Measurements from ENCODE around the gene EMSY. TPM values are rescaled to one million over a fixed set of nuclear protein-coding genes. Genes with fewer than 3 reads are reported as not detected.

EMSY gene
- total and polyA plus RNA-seq, 2 donors (not counting 1 experiment from before 2014, with no cell fraction given) = 27.4 to 59.7 TPM

DNA sequence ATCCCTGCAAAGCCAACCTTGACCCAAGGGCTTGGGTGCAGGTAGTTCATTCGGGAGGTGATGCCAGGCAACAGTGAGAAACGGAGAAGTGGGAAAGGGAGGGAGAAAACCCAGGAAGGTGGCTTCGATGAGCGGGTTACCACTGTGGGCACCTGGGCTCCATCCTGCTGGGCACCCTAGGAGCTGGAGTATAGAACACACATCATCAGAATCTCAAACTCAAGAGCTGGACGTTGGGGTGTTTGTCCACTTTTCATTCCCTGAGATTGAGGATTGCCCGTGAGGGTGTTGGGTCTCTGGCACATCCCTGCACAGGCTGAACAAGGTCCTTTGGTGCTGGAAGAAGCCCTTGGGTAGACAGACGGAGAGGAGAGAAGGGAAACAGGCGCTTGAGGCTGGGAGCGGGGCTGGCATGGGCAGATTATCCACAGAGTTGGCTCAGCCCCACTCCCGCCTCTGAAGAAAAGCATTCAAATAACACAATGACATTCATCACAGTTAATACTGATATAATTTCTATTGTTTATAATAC is 155.4 kb downstream of the EMSY start:
- H3K27ac Mint-ChIP-seq = no peak overlapping the region
- Histone ChIP-seq H3K4me3 (ENCODE audit: control extremely low read depth in 1 of 5, extremely low read depth in 1 of 5, insufficient read depth in 1 of 5, low read depth in 2 of 5, low read length in 4 of 5) (no peak overlapping the region), H3K4me1 (ENCODE audit: control insufficient read depth in 2 of 2, insufficient read depth in 2 of 2, low read length in 2 of 2) (peaks cover 0 to 4% of the 10 kb centered on the region in 2 donors), H3K4me2 (replicated peaks; ENCODE audit: low read depth, low read length, poor library complexity, severe bottlenecking) (no peak overlapping the region), H3K27me3 (replicated peaks in 1 of 4; ENCODE audit: control extremely low read depth in 1 of 4, control insufficient read depth in 3 of 4, insufficient read depth in 4 of 4, low read length in 3 of 4) (peaks cover 0 to 20% (median 2%) of the 10 kb centered on the region in 4 experiments), H3K9me3 (ENCODE audit: control extremely low read depth in 1 of 3, control insufficient read depth in 2 of 3, insufficient read depth in 1 of 3, low read length in 2 of 3) (no peaks in the 10 kb centered on the region), H3K36me3 (replicated peaks in 1 of 2; ENCODE audit: control extremely low read depth in 1 of 2, control insufficient read depth in 1 of 2, extremely low read depth in 1 of 2, insufficient read depth in 2 of 2, low read length in 1 of 2) (no peaks in the 10 kb centered on the region), H3K27ac (ENCODE audit: low read length in 2 of 2) (no peak overlapping the region), H3K9ac (ENCODE audit: low read length) (no peak overlapping the region), H3K79me2 (ENCODE audit: control insufficient read depth, insufficient read depth, low read length) (no peaks in the 10 kb centered on the region), H2AFZ (ENCODE audit: insufficient read depth, low read depth, low read length, poor library complexity, severe bottlenecking) (no peak overlapping the region), H4K20me1 (ENCODE audit: control insufficient read depth, insufficient read depth, low read length, poor library complexity, severe bottlenecking) (no peaks in the 10 kb centered on the region)
- H3K4me1 Mint-ChIP-seq = peaks cover 5% of the 10 kb centered on the region
- intact Hi-C loops (cut with micrococcal nuclease) = no loop called here
- ChIA-PET CTCF (interaction anchor here (0.6 to 5.7 kb wide), 7 partner anchors 12 to 122 kb away, joined by 3 to 224 read pairs (median 18); no protein-coding TSS in a partner anchor), POLR2A (no interaction called here)
- no peaks in the 10 kb centered on the region for H3K9me3 Mint-ChIP-seq (ENCODE audit: insufficient read depth)
- ATAC-seq (ENCODE audit: low read depth) (no peak), DNase-seq (no peak)
- peaks cover 35% of the 10 kb centered on the region for H3K27me3 Mint-ChIP-seq
- WGBS (ENCODE audit: insufficient coverage) = 96% methylated on average over 4 of the region's 10 CpGs
- H3K4me3 Mint-ChIP-seq = no peak overlapping the region
- no peak for TF ChIP-seq EZH2 (IDR thresholded peaks at IDR 0.05; ENCODE audit: borderline replicate concordance, insufficient read depth, low read depth, low read length, poor library complexity, severe bottlenecking)
- TF ChIP-seq, protein P1, sequence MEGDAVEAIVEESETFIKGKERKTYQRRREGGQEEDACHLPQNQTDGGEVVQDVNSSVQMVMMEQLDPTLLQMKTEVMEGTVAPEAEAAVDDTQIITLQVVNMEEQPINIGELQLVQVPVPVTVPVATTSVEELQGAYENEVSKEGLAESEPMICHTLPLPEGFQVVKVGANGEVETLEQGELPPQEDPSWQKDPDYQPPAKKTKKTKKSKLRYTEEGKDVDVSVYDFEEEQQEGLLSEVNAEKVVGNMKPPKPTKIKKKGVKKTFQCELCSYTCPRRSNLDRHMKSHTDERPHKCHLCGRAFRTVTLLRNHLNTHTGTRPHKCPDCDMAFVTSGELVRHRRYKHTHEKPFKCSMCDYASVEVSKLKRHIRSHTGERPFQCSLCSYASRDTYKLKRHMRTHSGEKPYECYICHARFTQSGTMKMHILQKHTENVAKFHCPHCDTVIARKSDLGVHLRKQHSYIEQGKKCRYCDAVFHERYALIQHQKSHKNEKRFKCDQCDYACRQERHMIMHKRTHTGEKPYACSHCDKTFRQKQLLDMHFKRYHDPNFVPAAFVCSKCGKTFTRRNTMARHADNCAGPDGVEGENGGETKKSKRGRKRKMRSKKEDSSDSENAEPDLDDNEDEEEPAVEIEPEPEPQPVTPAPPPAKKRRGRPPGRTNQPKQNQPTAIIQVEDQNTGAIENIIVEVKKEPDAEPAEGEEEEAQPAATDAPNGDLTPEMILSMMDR (IDR thresholded peaks at IDR 0.05) = no peak

GRCh38 chr11:76601272-76601671 is 156.5 kb downstream of the EMSY start:
- no peak overlapping the region for H3K27ac Mint-ChIP-seq
- H3K4me1 Mint-ChIP-seq = peaks cover 9% of the 10 kb centered on the region
- H3K9me3 Mint-ChIP-seq (ENCODE audit: insufficient read depth) = no peaks in the 10 kb centered on the region
- DNase-seq (no peak), ATAC-seq (ENCODE audit: low read depth) (no peak)
- Histone ChIP-seq H3K36me3 (replicated peaks in 1 of 2; ENCODE audit: control extremely low read depth in 1 of 2, control insufficient read depth in 1 of 2, extremely low read depth in 1 of 2, insufficient read depth in 2 of 2, low read length in 1 of 2) (no peaks in the 10 kb centered on the region), H3K9me3 (ENCODE audit: control extremely low read depth in 1 of 3, control insufficient read depth in 2 of 3, insufficient read depth in 1 of 3, low read length in 2 of 3) (no peaks in the 10 kb centered on the region), H3K27ac (ENCODE audit: low read length in 2 of 2) (no peak overlapping the region), H2AFZ (ENCODE audit: insufficient read depth, low read depth, low read length, poor library complexity, severe bottlenecking) (no peak overlapping the region), H4K20me1 (ENCODE audit: control insufficient read depth, insufficient read depth, low read length, poor library complexity, severe bottlenecking) (no peaks in the 10 kb centered on the region), H3K9ac (ENCODE audit: low read length) (no peak overlapping the region), H3K27me3 (replicated peaks in 1 of 4; ENCODE audit: control extremely low read depth in 1 of 4, control insufficient read depth in 3 of 4, insufficient read depth in 4 of 4, low read length in 3 of 4) (peaks cover 0 to 20% (median 2%) of the 10 kb centered on the region in 4 experiments), H3K4me1 (ENCODE audit: control insufficient read depth in 2 of 2, insufficient read depth in 2 of 2, low read length in 2 of 2) (peaks cover 0 to 4% of the 10 kb centered on the region in 2 donors), H3K4me2 (replicated peaks; ENCODE audit: low read depth, low read length, poor library complexity, severe bottlenecking) (no peak overlapping the region), H3K4me3 (ENCODE audit: control extremely low read depth in 1 of 5, extremely low read depth in 1 of 5, insufficient read depth in 1 of 5, low read depth in 2 of 5, low read length in 4 of 5) (no peak overlapping the region), H3K79me2 (ENCODE audit: control insufficient read depth, insufficient read depth, low read length) (no peaks in the 10 kb centered on the region)
- 99% methylated on average over 7 of the region's 7 CpGs for WGBS (ENCODE audit: insufficient coverage)
- H3K4me3 Mint-ChIP-seq = no peak overlapping the region
- CTCF ChIA-PET = interaction anchor here (0.6 to 1.1 kb wide), 3 partner anchors 79 to 375 kb away, joined by 3 to 4 read pairs (median 3); no protein-coding TSS in a partner anchor
- H3K27me3 Mint-ChIP-seq = peaks cover 35% of the 10 kb centered on the region
- intact Hi-C loops (cut with micrococcal nuclease) = no loop called here
- TF ChIP-seq EZH2 (IDR thresholded peaks at IDR 0.05; ENCODE audit: borderline replicate concordance, insufficient read depth, low read depth, low read length, poor library complexity, severe bottlenecking) = no peak
- TF ChIP-seq, protein P1 (IDR thresholded peaks at IDR 0.05) = no peak
- POLR2A ChIA-PET = no interaction called here
